PC-3 (cell line): Measurements from ENCODE around the gene THOC2.

ENCODE experiments used
- CTCF ChIP-seq: fragments of 300-600 bp; sonication (generic); conservative IDR thresholded peaks from 2 replicates; pipeline ENCODE4 v1.5.1; 2017; ENCODE audit warnings: antibody characterized with exemption, low read depth, mild to moderate bottlenecking, low read length
- EZH2 ChIP-seq: fragments of 300-600 bp; sonication (generic); IDR thresholded peaks from one replicate; pipeline ENCODE4 v1.6.1; 2017; ENCODE audit warnings: antibody characterized with exemption, mild to moderate bottlenecking, low read length; ENCODE audit not compliant: unreplicated experiment

DNA sequence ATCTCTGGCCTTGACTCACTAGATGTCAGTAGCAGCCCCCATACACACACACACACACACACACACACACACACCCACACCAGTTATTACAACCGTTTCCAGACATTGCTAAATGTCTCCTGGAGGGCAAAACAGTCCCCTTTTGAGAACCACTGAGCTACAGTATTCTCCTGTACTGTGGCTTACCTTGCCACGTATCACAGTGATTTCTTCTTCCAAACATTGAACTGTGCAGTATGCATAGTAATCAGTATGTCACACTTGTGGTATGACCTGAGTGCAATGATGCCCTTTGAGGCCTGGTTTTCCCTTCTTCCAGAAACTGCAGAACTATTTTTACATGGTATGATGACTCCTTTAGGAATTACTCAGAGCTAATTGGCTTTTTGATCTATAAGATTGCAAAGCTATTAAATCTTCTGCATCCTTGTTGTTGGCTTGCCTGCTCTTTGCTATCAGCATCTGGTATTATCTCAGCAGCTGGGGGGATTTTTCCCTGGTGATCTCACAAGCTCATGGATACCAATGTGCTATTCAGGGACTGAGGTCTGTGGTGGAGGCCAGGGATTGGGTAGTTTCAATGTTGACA is 3.6 kb upstream of the THOC2 start:
- TF ChIP-seq CTCF (no peak), EZH2 (no peak)
